Measurements from ENCODE around the gene ADCK1.
"Not testable (repeated sequence)": the region's sequence is repeated elsewhere in the genome, so short reads cannot be mapped to it uniquely, and the experiment has no call there.

ADCK1 gene

DNA sequence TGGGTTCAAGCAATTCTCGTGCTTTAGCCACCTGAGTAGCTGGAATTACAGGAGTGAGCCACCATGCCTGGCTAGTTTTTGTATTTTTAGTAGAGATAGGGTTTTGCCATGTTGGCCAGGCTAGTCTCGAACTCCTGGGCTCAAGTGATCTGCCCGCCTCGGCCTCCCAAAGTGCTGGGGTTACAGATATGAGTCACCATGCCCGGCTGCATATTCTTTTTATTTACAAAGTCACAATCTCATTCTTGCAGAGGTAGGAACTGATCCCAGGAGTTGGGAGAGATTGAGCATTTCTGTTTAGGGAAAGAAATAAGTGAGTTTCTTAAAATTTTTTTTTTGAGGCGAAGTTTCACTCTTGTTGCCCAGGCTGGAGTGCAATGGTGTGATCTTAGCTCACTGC lies 12.8 kb downstream of the ADCK1 start:
- not testable (repeated sequence) for H3K27me3 ChIP-seq (ENCODE audit: control insufficient read depth, insufficient read depth, low read length); H3K4me2 ChIP-seq (ENCODE audit: low read length); H3K4me3 ChIP-seq (ENCODE audit: low read length); H3K36me3 ChIP-seq (ENCODE audit: insufficient read depth, low read length); H3K9me3 ChIP-seq (replicated peaks; ENCODE audit: low read length); H3K9ac ChIP-seq (ENCODE audit: low read depth, low read length); H3K4me1 ChIP-seq (ENCODE audit: control insufficient read depth, insufficient read depth, low read length)

- H3K4me3 ChIP-seq (ENCODE audit: low read length) = no peak overlapping the region
- H3K27me3 ChIP-seq (ENCODE audit: control insufficient read depth, insufficient read depth, low read length) = no peaks in the 10 kb centered on the region
- no peaks in the 10 kb centered on the region for H3K4me1 ChIP-seq (ENCODE audit: control insufficient read depth, insufficient read depth, low read length)
- H3K9ac ChIP-seq (ENCODE audit: low read depth, low read length) = no peak overlapping the region
- no peak overlapping the region for H3K4me2 ChIP-seq (ENCODE audit: low read length)
- no peaks in the 10 kb centered on the region for H3K9me3 ChIP-seq (replicated peaks; ENCODE audit: low read length)
- H3K36me3 ChIP-seq (ENCODE audit: insufficient read depth, low read length) = peaks cover 6% of the 10 kb centered on the region
Observed at GRCh38 chr14:77822307-77822706, 22.4 kb downstream of the ADCK1 start.

GRCh38 chr14:77822741-77823140 lies 22.8 kb downstream of the ADCK1 start:
- Histone ChIP-seq H3K9me3 (replicated peaks; ENCODE audit: low read length) (no peaks in the 10 kb centered on the region), H3K27me3 (ENCODE audit: control insufficient read depth, insufficient read depth, low read length) (no peaks in the 10 kb centered on the region), H3K36me3 (ENCODE audit: insufficient read depth, low read length) (peaks cover 6% of the 10 kb centered on the region), H3K9ac (ENCODE audit: low read depth, low read length) (no peak overlapping the region), H3K4me3 (ENCODE audit: low read length) (no peak overlapping the region), H3K4me2 (ENCODE audit: low read length) (no peak overlapping the region), H3K4me1 (ENCODE audit: control insufficient read depth, insufficient read depth, low read length) (no peaks in the 10 kb centered on the region)

- H3K4me2 ChIP-seq (ENCODE audit: low read length) = no peak overlapping the region
Observed at GRCh38 chr14:77823378-77823777, 23.5 kb downstream of the ADCK1 start.

GRCh38 chr14:77825895-77826519 lies 26.1 kb downstream of the ADCK1 start:
- Histone ChIP-seq H3K4me1 (ENCODE audit: control insufficient read depth, insufficient read depth, low read length) (no peaks in the 10 kb centered on the region), H3K4me2 (ENCODE audit: low read length) (no peak overlapping the region), H3K9me3 (replicated peaks; ENCODE audit: low read length) (no peaks in the 10 kb centered on the region), H3K27me3 (ENCODE audit: control insufficient read depth, insufficient read depth, low read length) (no peaks in the 10 kb centered on the region), H3K4me3 (ENCODE audit: low read length) (no peak overlapping the region), H3K9ac (ENCODE audit: low read depth, low read length) (no peak overlapping the region), H3K36me3 (ENCODE audit: insufficient read depth, low read length) (no peaks in the 10 kb centered on the region)

More at GRCh38 chr14:77823378-77823777, 23.5 kb downstream of the ADCK1 start:
- H3K36me3 ChIP-seq (ENCODE audit: insufficient read depth, low read length) = peaks cover 6% of the 10 kb centered on the region
- no peak overlapping the region for H3K9ac ChIP-seq (ENCODE audit: low read depth, low read length)
- H3K4me3 ChIP-seq (ENCODE audit: low read length) = no peak overlapping the region
- H3K27me3 ChIP-seq (ENCODE audit: control insufficient read depth, insufficient read depth, low read length) = no peaks in the 10 kb centered on the region
- H3K9me3 ChIP-seq (replicated peaks; ENCODE audit: low read length) = no peaks in the 10 kb centered on the region
- no peaks in the 10 kb centered on the region for H3K4me1 ChIP-seq (ENCODE audit: control insufficient read depth, insufficient read depth, low read length)

GRCh38 chr14:77830692-77831091 lies 30.8 kb downstream of the ADCK1 start:
- no peak overlapping the region for H3K4me2 ChIP-seq (ENCODE audit: low read length)
- no peaks in the 10 kb centered on the region for H3K27me3 ChIP-seq (ENCODE audit: control insufficient read depth, insufficient read depth, low read length)
- H3K4me3 ChIP-seq (ENCODE audit: low read length) = no peak overlapping the region
- no peaks in the 10 kb centered on the region for H3K9me3 ChIP-seq (replicated peaks; ENCODE audit: low read length)
- no peaks in the 10 kb centered on the region for H3K36me3 ChIP-seq (ENCODE audit: insufficient read depth, low read length)
- H3K4me1 ChIP-seq (ENCODE audit: control insufficient read depth, insufficient read depth, low read length) = no peaks in the 10 kb centered on the region
- H3K9ac ChIP-seq (ENCODE audit: low read depth, low read length) = no peak overlapping the region

- Histone ChIP-seq H3K27me3 (ENCODE audit: control insufficient read depth, insufficient read depth, low read length) (no peaks in the 10 kb centered on the region), H3K4me1 (ENCODE audit: control insufficient read depth, insufficient read depth, low read length) (no peaks in the 10 kb centered on the region), H3K9me3 (replicated peaks; ENCODE audit: low read length) (no peaks in the 10 kb centered on the region), H3K4me2 (ENCODE audit: low read length) (no peak overlapping the region), H3K9ac (ENCODE audit: low read depth, low read length) (no peak overlapping the region), H3K36me3 (ENCODE audit: insufficient read depth, low read length) (no peaks in the 10 kb centered on the region), H3K4me3 (ENCODE audit: low read length) (no peak overlapping the region)
Observed at GRCh38 chr14:77832297-77832696, 32.4 kb downstream of the ADCK1 start.

GRCh38 chr14:77837926-77838325 lies 38.0 kb downstream of the ADCK1 start:
- Histone ChIP-seq H3K4me2 (ENCODE audit: low read length) (no peak overlapping the region), H3K4me1 (ENCODE audit: control insufficient read depth, insufficient read depth, low read length) (no peaks in the 10 kb centered on the region), H3K4me3 (ENCODE audit: low read length) (no peak overlapping the region), H3K36me3 (ENCODE audit: insufficient read depth, low read length) (no peaks in the 10 kb centered on the region), H3K9me3 (replicated peaks; ENCODE audit: low read length) (no peaks in the 10 kb centered on the region), H3K27me3 (ENCODE audit: control insufficient read depth, insufficient read depth, low read length) (no peaks in the 10 kb centered on the region), H3K9ac (ENCODE audit: low read depth, low read length) (no peak overlapping the region)

DNA sequence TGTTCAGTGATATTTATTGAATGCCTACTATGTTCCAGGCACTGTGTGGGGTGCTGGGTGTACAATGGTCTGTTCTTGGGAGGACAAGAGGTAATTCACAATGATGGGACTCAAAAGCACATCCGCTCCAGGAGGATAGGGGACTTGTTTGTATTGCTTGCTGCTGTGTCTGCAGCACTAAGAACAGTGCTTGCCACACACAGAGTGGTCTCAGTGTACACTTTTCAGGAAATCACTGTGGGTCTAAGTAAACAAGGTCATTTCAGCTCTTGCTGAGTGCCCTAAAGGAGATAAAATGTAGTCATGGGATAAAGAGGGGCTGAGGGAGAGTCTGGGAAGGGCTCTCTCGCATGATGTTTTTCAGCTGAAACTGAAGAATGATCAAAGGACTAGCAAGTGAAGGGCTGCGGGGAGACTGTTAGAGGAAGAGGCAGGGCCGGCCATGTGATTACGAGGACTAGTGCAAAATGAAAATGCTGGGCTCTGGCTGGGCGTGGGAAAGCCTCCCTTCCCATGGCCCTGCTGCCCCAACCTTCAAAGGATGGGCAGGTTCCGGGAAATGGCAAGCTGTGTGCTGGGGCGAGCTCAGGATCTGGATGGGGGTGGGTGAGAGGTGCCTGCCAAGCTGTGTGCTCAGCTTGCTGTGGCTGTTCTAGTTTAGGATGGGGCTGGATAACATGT lies 39.1 kb downstream of the ADCK1 start:
- H3K36me3 ChIP-seq (ENCODE audit: insufficient read depth, low read length) = no peaks in the 10 kb centered on the region
- no peak overlapping the region for H3K4me3 ChIP-seq (ENCODE audit: low read length)
- no peaks in the 10 kb centered on the region for H3K9me3 ChIP-seq (replicated peaks; ENCODE audit: low read length)
- H3K9ac ChIP-seq (ENCODE audit: low read depth, low read length) = no peak overlapping the region
- H3K4me1 ChIP-seq (ENCODE audit: control insufficient read depth, insufficient read depth, low read length) = no peaks in the 10 kb centered on the region
- H3K4me2 ChIP-seq (ENCODE audit: low read length) = no peak overlapping the region
- H3K27me3 ChIP-seq (ENCODE audit: control insufficient read depth, insufficient read depth, low read length) = no peaks in the 10 kb centered on the region

DNA sequence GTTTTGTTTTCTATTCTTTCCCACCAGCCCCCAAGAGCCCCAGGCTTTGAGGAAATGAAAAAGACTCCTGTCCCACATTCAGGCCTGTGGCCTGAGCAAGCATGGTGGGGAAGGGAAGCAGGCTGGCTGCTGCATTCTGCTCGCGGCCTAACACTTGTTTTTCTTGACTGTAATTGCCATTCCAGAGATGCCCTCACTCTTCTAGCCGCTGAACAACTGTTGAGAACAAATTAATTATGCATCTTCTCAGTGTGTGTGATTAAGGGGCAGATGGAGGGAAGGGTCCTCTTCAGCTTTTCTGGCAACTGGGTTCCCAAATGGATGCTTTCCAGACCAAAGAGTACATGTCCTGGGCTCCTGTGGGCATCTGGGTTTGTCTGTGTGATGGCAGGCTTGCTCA lies 43.3 kb downstream of the ADCK1 start:
- no peaks in the 10 kb centered on the region for H3K27me3 ChIP-seq (ENCODE audit: control insufficient read depth, insufficient read depth, low read length)
- H3K4me1 ChIP-seq (ENCODE audit: control insufficient read depth, insufficient read depth, low read length) = no peaks in the 10 kb centered on the region
- no peak overlapping the region for H3K4me2 ChIP-seq (ENCODE audit: low read length)
- H3K9me3 ChIP-seq (replicated peaks; ENCODE audit: low read length) = no peaks in the 10 kb centered on the region
- H3K36me3 ChIP-seq (ENCODE audit: insufficient read depth, low read length) = no peaks in the 10 kb centered on the region
- H3K4me3 ChIP-seq (ENCODE audit: low read length) = no peak overlapping the region
- no peak overlapping the region for H3K9ac ChIP-seq (ENCODE audit: low read depth, low read length)

GRCh38 chr14:77843651-77844050 lies 43.7 kb downstream of the ADCK1 start:
- Histone ChIP-seq H3K36me3 (ENCODE audit: insufficient read depth, low read length) (no peaks in the 10 kb centered on the region), H3K4me1 (ENCODE audit: control insufficient read depth, insufficient read depth, low read length) (no peaks in the 10 kb centered on the region), H3K9ac (ENCODE audit: low read depth, low read length) (no peak overlapping the region), H3K9me3 (replicated peaks; ENCODE audit: low read length) (no peaks in the 10 kb centered on the region), H3K4me3 (ENCODE audit: low read length) (no peak overlapping the region), H3K4me2 (ENCODE audit: low read length) (no peak overlapping the region), H3K27me3 (ENCODE audit: control insufficient read depth, insufficient read depth, low read length) (no peaks in the 10 kb centered on the region)

GRCh38 chr14:77844802-77845201 lies 44.9 kb downstream of the ADCK1 start:
- Histone ChIP-seq H3K36me3 (ENCODE audit: insufficient read depth, low read length) (no peaks in the 10 kb centered on the region), H3K4me2 (ENCODE audit: low read length) (no peak overlapping the region), H3K27me3 (ENCODE audit: control insufficient read depth, insufficient read depth, low read length) (no peaks in the 10 kb centered on the region), H3K9ac (ENCODE audit: low read depth, low read length) (no peak overlapping the region), H3K4me1 (ENCODE audit: control insufficient read depth, insufficient read depth, low read length) (no peaks in the 10 kb centered on the region), H3K4me3 (ENCODE audit: low read length) (no peak overlapping the region), H3K9me3 (replicated peaks; ENCODE audit: low read length) (no peaks in the 10 kb centered on the region)

All from skeletal muscle satellite cell (primary cell).